H9 (cell line): ENCODE data around the gene KLC1. TPM values are rescaled to one million over a fixed set of nuclear protein-coding genes. Genes with fewer than 3 reads are reported as not detected.

Experiments used
- DNase-seq: peaks from one replicate; pipeline ENCODE4 v3.0.0-alpha.2; 2017
- H2AFZ ChIP-seq: one replicate; pipeline ENCODE4 v1.6.1; 2013; ENCODE audit warnings: mild to moderate bottlenecking, low read length, control low read depth, moderate library complexity
- H2AK5ac ChIP-seq: 2 replicates; pipeline ENCODE4 v1.6.1; 2013; ENCODE audit warnings: low read length, control low read depth, mixed read lengths; ENCODE audit not compliant: insufficient read length
- H2BK120ac ChIP-seq: one replicate; pipeline ENCODE4 v1.6.1; 2013; ENCODE audit warnings: low read depth, mild to moderate bottlenecking, low read length, control low read depth, inconsistent platforms; ENCODE audit not compliant: poor library complexity, severe bottlenecking
- H2BK12ac ChIP-seq: 2 replicates; pipeline ENCODE4 v1.6.1; 2013; ENCODE audit warnings: low read length, control low read depth, mixed read lengths, low read depth; ENCODE audit not compliant: insufficient read length
- H2BK15ac ChIP-seq: 2 replicates; pipeline ENCODE4 v1.6.1; 2013; ENCODE audit warnings: low read depth, low read length, control low read depth
- H2BK20ac ChIP-seq: one replicate; pipeline ENCODE4 v1.6.1; 2013; ENCODE audit warnings: low read depth, mild to moderate bottlenecking, low read length, control low read depth, inconsistent platforms; ENCODE audit not compliant: poor library complexity, severe bottlenecking
- H2BK5ac ChIP-seq: 2 replicates; pipeline ENCODE4 v1.6.1; 2013; ENCODE audit warnings: low read length, control low read depth, mixed read lengths; ENCODE audit not compliant: insufficient read length
- H3K14ac ChIP-seq: 2 replicates; pipeline ENCODE4 v1.6.1; 2013; ENCODE audit warnings: low read length, control low read depth; ENCODE audit not compliant: insufficient read depth
- H3K18ac ChIP-seq: 2 replicates; pipeline ENCODE4 v1.6.1; 2013; ENCODE audit warnings: low read depth, mild to moderate bottlenecking, mixed read lengths, low read length, control low read depth; ENCODE audit not compliant: insufficient read length
- H3K23ac ChIP-seq: 2 replicates; pipeline ENCODE4 v1.6.1; 2013; ENCODE audit warnings: low read length, control low read depth, mixed read lengths, low read depth; ENCODE audit not compliant: insufficient read length
- H3K23me2 ChIP-seq: 2 replicates; pipeline ENCODE4 v1.6.1; 2013; ENCODE audit warnings: low read depth, mild to moderate bottlenecking, mixed read lengths, low read length, control low read depth; ENCODE audit not compliant: insufficient read length, poor library complexity, severe bottlenecking
- H3K27ac ChIP-seq: 2 replicates; pipeline ENCODE4 v1.5.1; 2013; ENCODE audit warnings: low read length, control low read depth, mixed read lengths, low read depth; ENCODE audit not compliant: insufficient read length
- H3K27me3 ChIP-seq: 2 replicates; pipeline ENCODE4 v1.6.1; 2013; ENCODE audit warnings: low read length, control low read depth, inconsistent platforms; ENCODE audit not compliant: insufficient read depth
- H3K4ac ChIP-seq: 2 replicates; pipeline ENCODE4 v1.6.1; 2013; ENCODE audit warnings: low read depth, mild to moderate bottlenecking, control low read depth, inconsistent platforms, low read length, moderate library complexity
- H3K4me1 ChIP-seq: 2 replicates; pipeline ENCODE4 v1.6.1; 2013; ENCODE audit warnings: low read length, control low read depth, inconsistent platforms; ENCODE audit not compliant: insufficient read depth
- H3K4me2 ChIP-seq: 2 replicates; pipeline ENCODE4 v1.6.1; 2013; ENCODE audit warnings: low read length, control low read depth, mixed read lengths; ENCODE audit not compliant: insufficient read length, insufficient read depth
- H3K56ac ChIP-seq: 2 replicates; pipeline ENCODE4 v1.6.1; 2013; ENCODE audit warnings: low read depth, mild to moderate bottlenecking, mixed read lengths, low read length, control low read depth; ENCODE audit not compliant: insufficient read length
- H3K79me1 ChIP-seq: 2 replicates; pipeline ENCODE4 v1.6.1; 2013; ENCODE audit warnings: low read depth, mild to moderate bottlenecking, moderate library complexity, low read length, control low read depth, inconsistent platforms; ENCODE audit not compliant: insufficient read depth, poor library complexity, severe bottlenecking
- H3K79me2 ChIP-seq: 2 replicates; pipeline ENCODE4 v1.6.1; 2013; ENCODE audit warnings: low read length, control low read depth, inconsistent platforms; ENCODE audit not compliant: insufficient read depth
- H3K9ac ChIP-seq: 2 replicates; pipeline ENCODE4 v1.6.1; 2013; ENCODE audit warnings: low read length, control low read depth, mixed read lengths; ENCODE audit not compliant: insufficient read length; ENCODE audit errors: extremely low read depth
- H3K9me3 ChIP-seq: one replicate; pipeline ENCODE4 v1.6.1; 2013; ENCODE audit warnings: low read depth, low read length, inconsistent platforms; ENCODE audit not compliant: control insufficient read depth
- H3T11ph ChIP-seq: one replicate; pipeline ENCODE4 v1.6.1; 2013; ENCODE audit warnings: mild to moderate bottlenecking, low read length, control low read depth, inconsistent platforms
- H4K20me1 ChIP-seq: one replicate; pipeline ENCODE4 v1.6.1; 2013; ENCODE audit not compliant: control insufficient read depth, insufficient read length, insufficient read depth
- H4K5ac ChIP-seq: 2 replicates; pipeline ENCODE4 v1.6.1; 2013; ENCODE audit warnings: low read depth, mild to moderate bottlenecking, mixed read lengths, low read length, control low read depth; ENCODE audit not compliant: insufficient read length
- H4K8ac ChIP-seq: replicated peaks from 2 replicates; pipeline ENCODE4 v1.6.1; 2013; ENCODE audit warnings: low read length, control low read depth, mixed read lengths, low read depth; ENCODE audit not compliant: insufficient read length
- H4K91ac ChIP-seq: 2 replicates; pipeline ENCODE4 v1.6.1; 2013; ENCODE audit warnings: low read depth, mild to moderate bottlenecking, moderate library complexity, mixed read lengths, low read length, control low read depth; ENCODE audit not compliant: insufficient read length
- H3K27ac Mint-ChIP-seq, 3 experiments: 2 replicates in 2 of 3; 3 replicates in 1 of 3; pipeline ENCODE4 v1.8.0; 2020 to 2021; ENCODE audit warnings: mixed read lengths in 3 of 3, mild to moderate bottlenecking in 1 of 3, moderate library complexity in 1 of 3
- H3K27me3 Mint-ChIP-seq: 2 replicates; pipeline ENCODE4 v1.8.0; 2021; ENCODE audit warnings: low read depth, mild to moderate bottlenecking, moderate library complexity, mixed read lengths
- H3K36me3 Mint-ChIP-seq, 3 experiments: 2 replicates in 2 of 3; 3 replicates in 1 of 3; pipeline ENCODE4 v1.8.0; 2020 to 2021; ENCODE audit warnings: low read depth in 3 of 3, mixed read lengths in 3 of 3; ENCODE audit not compliant: insufficient read depth in 1 of 3
- H3K4me1 Mint-ChIP-seq, 2 experiments: 2 replicates each; pipeline ENCODE4 v1.8.0; 2020; ENCODE audit warnings: mixed read lengths in 2 of 2
- H3K4me3 Mint-ChIP-seq, 2 experiments: 2 replicates in 1 of 2; 3 replicates in 1 of 2; pipeline ENCODE4 v1.8.0; 2020 to 2021; ENCODE audit warnings: mild to moderate bottlenecking in 2 of 2, mixed read lengths in 2 of 2, moderate library complexity in 1 of 2
- H3K9me3 Mint-ChIP-seq, 2 experiments: 2 replicates in 1 of 2; 3 replicates in 1 of 2; pipeline ENCODE4 v1.8.0; 2020; ENCODE audit warnings: mild to moderate bottlenecking in 2 of 2, mixed read lengths in 2 of 2, moderate library complexity in 1 of 2
- CTCF ChIP-seq: fragments of 200-600 bp; sonication (generic); conservative IDR thresholded peaks from 3 replicates; pipeline ENCODE4 v1.8.0; 2021; ENCODE audit warnings: antibody characterized with exemption, mild to moderate bottlenecking
- WGBS: extraction: QIAGEN DNeasy Blood & Tissue Kit; methylation state at CpG from one replicate; pipeline ENCODE4 v1.1.7; 2013; ENCODE audit warnings: missing lambda C conversion rate, low lambda C conversion rate, mixed read lengths; ENCODE audit not compliant: insufficient read length; ENCODE audit errors: extremely low coverage; 5-methylcytosine and 5-hydroxymethylcytosine counted together
- total RNA-seq: library from RNA; stranded (reverse); gene quantifications from 2 replicates; pipeline ENCODE4 v1.2.1, GENCODE V29; 2021

KLC1 gene
- total RNA-seq, 1 experiment from 2014 or later: 143 TPM

GRCh38 chr14:103719751-103720150, 90.7 kb downstream of the KLC1 start:
- no peak overlapping the region for H3T11ph ChIP-seq
- H3K14ac ChIP-seq: no peak overlapping the region
- no peak overlapping the region for H2BK120ac ChIP-seq
- H3K27ac ChIP-seq: no peak overlapping the region
- H2BK12ac ChIP-seq: no peak overlapping the region
- H2BK15ac ChIP-seq: no peak overlapping the region
- WGBS: no CpG with 5 or more reads among the region's 8 CpGs
- H3K4ac ChIP-seq: no peak overlapping the region
- peaks cover 9% of the 10 kb centered on the region for H3K79me1 ChIP-seq
- no peak overlapping the region for H2BK5ac ChIP-seq
- no peak for DNase-seq
- Mint-ChIP-seq H3K36me3 (peaks cover 4 to 5% (median 5%) of the 10 kb centered on the region in 3 experiments; a peak in 4 of 7 replicates), H3K27ac (no peak overlapping the region), H3K27me3 (no peaks in the 10 kb centered on the region; the same call in 1 of the 2 replicates), H3K4me1 (peaks cover 13 to 19% of the 10 kb centered on the region in 2 experiments), H3K9me3 (no peaks in the 10 kb centered on the region), H3K4me3 (no peak overlapping the region)
- no peak overlapping the region for H3K23ac ChIP-seq
- no peaks in the 10 kb centered on the region for H3K23me2 ChIP-seq
- no peak overlapping the region for H2BK20ac ChIP-seq
- no peak for TF ChIP-seq CTCF
- no peak overlapping the region for H3K9ac ChIP-seq
- no peak overlapping the region for H2AK5ac ChIP-seq
- H3K56ac ChIP-seq: no peak overlapping the region
- H3K18ac ChIP-seq: no peak overlapping the region
- no peak overlapping the region for H2AFZ ChIP-seq
- H4K91ac ChIP-seq: no peak overlapping the region
- no peaks in the 10 kb centered on the region for H3K27me3 ChIP-seq
- H4K5ac ChIP-seq: no peak overlapping the region
- H3K4me1 ChIP-seq: no peaks in the 10 kb centered on the region; the same call in 1 of the 2 replicates
- no peaks in the 10 kb centered on the region for H3K9me3 ChIP-seq
- H3K4me2 ChIP-seq: no peak overlapping the region
- no peaks in the 10 kb centered on the region; the same call in 1 of the 2 replicates for H3K79me2 ChIP-seq
- H4K20me1 ChIP-seq: no peaks in the 10 kb centered on the region
- H4K8ac ChIP-seq: no peak overlapping the region
